Uterus (tissue), 2 donors: Measurements from ENCODE around the gene JAG1.

Experiments used
- CTCF ChIP-seq, 4 experiments: fragments of 200-600 bp in 2 of 4; fragments of 450-650 bp in 2 of 4; sonication (generic) in 2 of 4; IDR thresholded peaks; one replicate each; pipeline ENCODE4 v1.5.1; 2016 to 2019; ENCODE audit warnings: antibody characterized with exemption in 4 of 4, mild to moderate bottlenecking in 2 of 4, moderate library complexity in 1 of 4
- POLR2A ChIP-seq, 2 donors: fragments of 450-650 bp; IDR thresholded peaks; one replicate each; pipeline ENCODE4 v1.6.1; 2016; ENCODE audit warnings: antibody characterized with exemption in 2 of 2, mild to moderate bottlenecking in 1 of 2, moderate library complexity in 1 of 2

GRCh38 chr20:10605547-10606195 is 68.1 kb downstream of the JAG1 start:
- TF ChIP-seq CTCF (IDR thresholded peaks at IDR 0.05), result no peak
- TF ChIP-seq POLR2A (IDR thresholded peaks at IDR 0.05), result no peak
